GM18907 (cell line): ENCODE measurements around the gene MAGIX.

ENCODE experiments used
- ATAC-seq: cut with Tn5 transposase; IDR thresholded peaks from one replicate; pipeline ENCODE4 v1.9.1; 2021; ENCODE audit warnings: mild to moderate bottlenecking, moderate library complexity; ENCODE audit not compliant: unreplicated experiment

The MAGIX gene

DNA sequence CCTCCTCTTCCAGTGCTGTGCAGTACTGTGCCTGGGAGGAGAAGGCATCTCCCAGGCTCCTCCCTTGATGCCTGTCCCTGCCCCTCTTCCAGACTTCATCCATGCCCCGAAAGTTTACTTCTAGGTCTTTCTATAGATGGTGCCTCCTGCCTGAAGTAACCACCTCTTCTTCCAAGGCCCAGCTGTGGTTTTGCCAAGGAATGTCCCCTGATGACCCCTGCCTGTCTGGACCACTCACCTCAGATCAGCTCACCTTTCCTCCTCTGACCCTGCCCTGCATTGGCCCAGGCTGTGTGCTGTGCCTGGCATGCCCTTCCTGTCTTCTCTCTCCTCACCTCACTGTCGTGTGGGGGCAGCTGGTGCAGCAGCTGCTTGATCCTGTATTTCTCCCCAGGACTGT, 16.8 kb downstream of the MAGIX start:
- no peak for ATAC-seq

DNA sequence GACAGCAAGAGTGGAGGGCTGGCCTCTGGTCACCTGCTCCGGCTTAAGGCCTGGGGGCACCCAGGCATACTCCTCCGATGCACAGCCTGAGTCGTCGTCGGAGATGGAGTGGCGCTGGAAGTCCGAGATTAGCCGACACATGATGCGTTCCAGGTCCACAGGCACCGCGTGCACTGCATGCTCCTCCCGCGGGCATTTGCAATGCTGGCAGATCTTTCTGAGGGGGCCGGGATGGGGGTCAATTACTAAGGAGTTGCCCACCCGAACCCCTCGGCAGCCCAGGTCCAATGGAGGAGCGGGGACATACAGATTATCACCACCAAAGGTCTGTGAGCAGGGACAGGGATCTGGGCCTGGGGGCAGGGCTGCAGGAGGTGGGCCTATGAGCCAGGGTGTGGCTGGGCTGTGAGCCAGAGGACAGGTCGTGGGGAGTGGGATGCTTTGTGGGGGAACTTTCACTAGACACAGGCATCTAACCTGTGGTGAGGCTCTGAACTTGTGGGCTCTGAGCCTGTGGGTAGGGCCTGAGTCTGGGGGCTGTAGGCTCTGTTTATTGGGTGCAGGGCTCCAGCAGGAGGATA, 21.2 kb downstream of the MAGIX start:
- ATAC-seq: no peak

DNA sequence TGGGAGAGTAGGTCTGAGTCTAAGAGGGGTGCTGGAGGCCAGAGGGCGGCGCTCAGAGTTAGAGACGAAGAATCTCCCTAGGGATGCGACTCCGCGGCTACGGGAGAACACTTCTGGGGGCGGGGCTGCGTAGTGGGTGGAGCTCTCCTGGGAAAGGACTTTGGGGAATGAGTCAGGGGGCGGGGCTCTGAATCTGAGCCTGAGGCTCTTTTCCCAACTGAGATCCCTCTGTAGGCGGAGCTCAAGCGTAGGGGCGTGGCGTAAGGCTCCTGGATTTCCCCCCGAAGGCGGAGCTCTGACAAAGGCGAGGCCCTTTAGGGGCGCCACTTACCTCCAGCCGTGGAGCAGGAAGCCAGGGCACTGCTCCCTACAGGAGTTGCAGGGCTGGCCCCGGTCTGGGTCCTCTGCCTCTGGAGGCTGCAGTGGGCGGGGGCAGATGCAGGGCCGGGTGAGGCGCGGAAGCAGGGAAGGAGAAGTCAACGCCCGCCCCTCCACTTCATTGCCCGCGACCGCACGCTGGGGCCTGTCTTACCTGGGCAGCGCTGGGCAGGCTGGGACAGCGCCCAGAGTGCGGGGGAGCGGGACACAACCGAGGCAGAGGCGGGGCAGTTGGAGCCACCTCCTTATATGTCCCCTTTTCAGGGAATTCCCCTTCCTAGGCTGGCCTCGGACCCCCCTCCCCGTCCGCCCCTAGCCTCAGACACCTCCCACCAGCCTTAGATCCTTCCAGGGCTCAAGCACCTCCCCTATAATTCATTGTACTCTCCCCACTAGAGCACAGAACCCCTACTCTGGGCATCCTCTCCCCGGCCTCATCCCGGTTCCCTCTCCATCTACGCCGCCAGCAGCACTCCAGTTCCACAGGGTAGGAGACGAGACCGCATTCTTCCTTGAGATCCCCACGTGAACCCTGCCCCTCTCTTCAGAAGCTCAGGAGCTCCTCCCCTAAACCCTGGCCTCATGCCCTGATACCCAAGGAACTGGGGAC, 22.0 kb downstream of the MAGIX start:
- ATAC-seq: peak; percentile 32

DNA sequence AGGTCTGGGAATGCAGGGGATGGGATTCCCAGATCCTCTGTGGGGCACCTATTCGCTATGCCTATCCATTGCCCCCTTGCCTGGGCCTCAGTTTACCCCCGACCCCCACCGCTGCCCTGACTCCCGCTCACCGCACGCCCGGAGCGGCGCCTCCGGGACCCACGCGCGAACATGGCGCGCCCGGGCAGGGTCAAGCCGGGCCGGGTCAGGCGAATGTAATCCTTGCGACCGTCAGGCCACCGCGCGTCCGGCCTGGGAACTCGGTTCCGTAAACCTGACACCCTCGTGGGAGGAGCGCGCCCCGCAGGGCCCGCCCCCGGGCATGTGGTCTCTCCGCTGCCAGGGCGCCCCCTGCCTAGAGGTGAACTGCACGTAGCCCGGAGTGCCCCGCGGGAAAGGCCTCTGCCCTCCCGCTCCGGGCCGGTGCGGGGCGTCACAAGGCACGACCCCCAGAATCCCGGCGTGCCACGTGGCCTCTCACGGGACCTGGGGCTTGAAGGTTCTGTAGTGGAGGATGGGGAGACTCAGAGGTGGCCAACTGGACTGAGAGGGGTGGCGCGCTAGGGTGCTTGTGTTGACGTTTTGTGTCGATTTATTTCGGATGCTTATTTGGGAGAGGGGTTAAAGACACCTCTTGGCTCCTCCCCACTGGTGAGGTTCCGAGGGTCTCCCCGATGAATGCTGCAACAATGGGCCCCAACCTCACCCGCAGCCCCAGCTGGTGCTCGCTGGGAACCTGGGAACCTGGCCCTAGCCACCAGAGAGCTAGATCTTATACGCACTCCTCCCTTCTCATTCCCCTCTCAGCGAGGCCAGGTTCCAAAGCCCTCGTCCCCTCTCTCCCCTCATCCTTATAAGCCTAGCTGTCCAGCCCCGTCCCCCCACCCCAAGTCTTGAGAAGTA, 23.8 kb downstream of the MAGIX start, which contains the start of gene PRICKLE3:
Gene PRICKLE3 (minus strand): TSS at position 249 of the 903 bp plus-strand sequence. CDS start 76 bp downstream, at position 173.
- no peak for ATAC-seq

DNA sequence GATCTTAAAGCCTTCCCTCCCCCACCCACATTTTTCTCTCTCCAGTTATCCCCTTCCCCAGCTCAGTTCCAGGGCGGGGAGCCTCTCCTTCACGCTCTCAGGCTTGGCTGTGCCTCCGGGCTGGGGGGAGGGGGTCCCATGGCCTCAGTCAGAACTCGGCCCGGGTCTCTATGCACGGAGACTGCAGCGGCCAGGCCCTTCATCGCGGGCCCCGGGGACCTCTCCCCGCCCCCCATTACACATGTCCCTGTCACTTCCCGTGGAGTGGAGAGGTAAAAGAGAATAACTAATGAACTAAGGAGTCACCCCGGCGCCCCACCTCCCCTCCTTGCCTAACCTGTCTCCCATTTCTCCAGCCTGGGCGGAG, 24.5 kb downstream of the MAGIX start:
- no peak for ATAC-seq

DNA sequence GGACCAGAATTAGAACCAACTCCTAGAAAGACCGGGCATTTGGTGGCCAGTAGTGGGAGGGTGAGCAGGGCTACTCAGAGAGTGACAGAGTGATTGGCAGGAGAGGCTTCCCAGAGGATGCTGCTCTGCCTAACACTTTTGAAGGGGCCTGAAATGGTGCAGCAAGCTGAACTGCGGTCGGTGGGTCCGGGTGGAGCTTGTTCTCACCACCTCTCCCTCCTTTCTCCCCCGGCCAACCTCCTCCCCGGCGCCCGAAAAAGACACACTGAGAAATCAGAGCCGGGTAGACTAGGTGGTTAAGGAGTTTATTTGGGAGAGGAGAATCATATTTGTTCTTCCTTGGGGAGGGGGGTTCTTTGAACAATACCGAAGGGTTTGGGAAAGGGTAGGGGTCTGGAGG, 25.0 kb downstream of the MAGIX start:
- no peak for ATAC-seq

DNA sequence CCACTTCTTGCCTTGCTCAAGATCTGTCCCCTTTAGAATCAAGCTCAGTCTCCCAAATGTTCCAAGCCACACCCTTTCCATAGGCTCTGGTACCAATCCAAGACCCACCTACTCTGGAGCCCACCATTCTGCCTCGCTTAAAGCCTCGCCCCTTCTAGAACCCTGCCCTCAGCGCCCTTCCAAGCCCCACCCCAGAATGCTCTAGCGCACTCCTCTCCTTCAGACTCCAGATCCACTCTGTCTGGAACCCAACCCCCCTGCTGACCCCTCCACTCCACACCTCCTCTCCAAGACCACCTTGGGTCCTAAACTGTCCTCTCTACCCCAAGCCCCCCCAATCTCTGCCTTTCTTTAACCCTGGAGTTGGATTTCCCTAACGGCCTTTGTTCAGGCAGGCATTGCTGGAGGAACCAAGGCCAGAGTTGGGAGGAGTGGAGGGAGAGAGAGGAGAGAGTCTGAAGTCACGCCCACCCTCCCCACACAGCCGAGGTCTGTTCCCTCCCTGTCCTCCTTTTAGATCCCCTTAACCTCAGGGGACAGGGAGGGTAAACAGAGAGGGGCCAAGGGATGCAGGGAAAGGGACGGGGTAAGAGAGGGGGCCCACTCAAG, 26.0 kb downstream of the MAGIX start:
- no peak for ATAC-seq

DNA sequence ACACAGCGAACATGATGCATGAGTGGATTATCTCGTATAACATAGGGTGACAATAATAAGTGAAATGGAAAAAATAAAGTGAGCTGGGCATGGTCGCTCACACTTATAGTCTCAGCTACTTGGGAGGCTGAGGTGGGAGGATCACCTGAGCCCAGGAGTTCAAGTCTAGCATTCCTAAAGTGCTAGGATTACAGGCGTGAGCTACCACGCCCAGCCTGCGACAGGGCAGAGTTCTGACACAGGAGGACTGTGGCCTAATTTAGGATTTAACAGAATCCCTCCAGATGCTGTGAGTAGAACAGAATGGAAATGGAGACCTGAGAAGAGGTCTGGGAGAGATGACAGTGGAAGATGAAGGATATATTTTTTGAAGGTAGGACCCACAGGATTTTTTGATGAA, 27.0 kb downstream of the MAGIX start:
- no peak for ATAC-seq

DNA sequence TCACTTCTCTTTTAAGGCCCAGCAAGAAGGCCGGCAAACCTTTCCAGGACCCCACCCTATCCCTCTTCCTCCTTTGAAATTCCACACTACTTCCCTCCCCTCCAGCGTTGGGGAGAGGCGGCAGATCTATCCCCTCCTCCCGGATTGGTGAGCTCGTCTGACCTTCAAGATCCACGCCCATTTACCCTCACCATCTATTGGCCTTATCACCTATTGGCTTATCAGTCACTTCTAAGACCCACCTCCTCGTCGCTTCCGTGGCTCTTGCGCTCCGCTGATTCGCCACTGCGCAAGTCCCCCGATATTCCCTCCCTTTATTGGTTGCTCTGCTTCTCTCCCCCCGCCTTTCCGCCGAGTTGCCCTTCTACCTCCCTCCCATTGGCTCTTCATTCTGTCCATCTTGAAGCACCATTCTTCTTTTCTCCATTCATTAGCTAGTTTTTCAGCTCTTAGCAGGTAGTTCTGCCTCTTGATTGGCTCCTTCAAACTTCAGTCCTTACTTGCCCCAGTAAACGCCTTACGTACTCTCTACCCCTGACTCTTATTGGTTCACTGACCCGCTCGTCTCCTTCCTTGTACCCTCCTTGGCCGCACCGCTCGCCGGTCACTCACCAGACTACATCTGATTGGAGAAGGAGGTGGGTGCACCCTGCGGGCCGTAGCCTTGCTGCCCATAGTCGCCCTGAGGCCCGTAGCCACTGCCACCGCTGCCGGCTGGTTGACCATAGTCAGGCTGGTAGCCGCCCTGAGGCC, 28.4 kb downstream of the MAGIX start:
- peak; percentile 90 for ATAC-seq

DNA sequence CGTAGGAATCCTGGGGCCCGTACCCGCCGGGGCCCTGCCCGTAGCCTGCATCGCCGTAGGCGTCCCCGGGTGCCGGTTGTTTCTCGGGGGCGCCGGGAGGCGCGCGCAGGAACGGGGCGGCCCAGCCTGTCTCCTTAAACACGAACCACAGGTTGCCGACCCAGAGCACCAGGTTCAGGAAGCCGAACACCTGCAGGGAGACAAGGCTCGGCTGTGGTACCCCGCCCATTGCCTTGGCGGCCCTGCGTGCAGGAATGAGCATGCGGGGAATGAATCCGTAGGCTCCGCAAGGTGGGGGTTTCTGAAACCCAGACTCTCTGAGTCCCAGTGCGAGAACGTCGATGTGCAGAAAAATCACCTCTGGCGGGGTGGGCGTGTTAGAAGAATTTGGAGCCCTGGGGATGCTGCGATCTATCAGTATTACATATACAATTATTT, 29.0 kb downstream of the MAGIX start:
- no peak for ATAC-seq

DNA sequence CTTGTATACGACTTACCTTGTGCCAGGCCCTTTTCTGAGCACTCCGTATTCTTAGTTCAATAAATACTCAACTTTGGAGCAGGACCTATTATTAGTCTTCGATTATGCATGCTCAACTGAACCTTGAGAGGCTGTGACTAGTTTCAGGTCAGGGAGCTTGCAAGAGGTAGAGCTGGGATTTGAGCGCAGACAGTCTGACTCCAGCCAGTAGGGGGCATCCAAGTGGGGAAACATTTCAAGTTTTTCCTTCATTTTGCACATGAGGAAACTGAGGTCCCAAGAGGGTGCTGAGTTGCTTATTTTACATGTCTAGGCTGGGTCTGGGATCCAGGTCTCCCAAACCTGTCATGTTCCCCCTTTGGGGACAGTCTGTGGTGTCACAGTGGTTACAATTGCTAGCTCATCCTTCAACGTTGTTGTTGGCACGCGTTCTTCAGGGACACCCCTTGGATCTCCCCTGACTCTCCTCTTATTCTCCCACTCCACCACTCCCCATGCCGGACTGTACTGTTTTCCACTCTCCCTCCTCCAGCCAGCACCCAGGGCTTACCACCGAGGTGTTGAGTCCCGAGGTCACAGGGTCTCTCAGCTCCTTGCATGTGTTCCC, 30.3 kb downstream of the MAGIX start:
- ATAC-seq: no peak

DNA sequence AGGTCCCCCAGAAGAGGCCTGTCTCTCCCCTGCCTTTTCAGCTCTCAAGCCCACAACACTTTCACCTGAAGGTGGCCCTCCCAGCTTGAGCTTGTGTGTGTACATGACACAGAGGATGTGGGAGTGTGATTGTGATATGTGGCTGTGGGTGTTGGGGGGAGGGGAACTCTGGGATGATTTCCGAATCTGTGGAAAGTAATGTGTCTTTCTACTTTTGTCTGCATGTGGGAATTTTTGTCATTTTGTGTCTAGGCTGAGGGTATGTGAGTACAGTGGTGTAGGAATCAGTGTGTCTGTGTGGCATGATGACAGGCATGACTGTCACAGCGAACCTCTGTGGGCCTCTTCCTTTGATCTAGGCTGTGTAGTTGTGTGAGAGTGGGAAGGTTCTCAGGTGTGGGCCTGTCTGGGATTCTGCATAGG, 31.0 kb downstream of the MAGIX start:
- no peak for ATAC-seq

DNA sequence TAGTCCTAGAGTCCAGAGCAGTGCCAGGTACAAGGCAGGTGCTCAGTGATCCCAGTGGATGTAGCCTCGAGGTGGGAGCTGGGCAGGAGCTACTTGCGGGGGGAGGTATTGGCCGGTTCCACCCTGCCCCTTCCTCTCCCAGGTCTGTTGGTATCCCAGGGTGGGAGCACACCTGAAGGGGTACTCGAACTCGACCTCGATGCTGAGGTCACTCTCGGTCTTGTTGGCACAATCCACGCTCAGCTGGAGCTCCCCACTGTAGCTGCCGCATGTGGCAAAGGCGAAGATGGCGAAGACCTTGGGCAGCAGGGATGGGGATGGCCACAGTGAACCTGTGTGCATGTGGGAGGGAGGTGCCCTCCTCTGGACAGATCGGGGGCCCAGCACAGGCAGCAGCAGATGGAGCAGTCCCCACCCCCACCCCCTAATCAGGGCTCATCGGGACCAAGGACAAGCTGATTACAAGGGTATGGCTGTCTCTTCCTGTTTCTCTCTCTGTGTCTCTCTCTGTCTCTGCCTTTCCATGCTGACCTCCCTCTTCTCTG, 35.1 kb downstream of the MAGIX start:
- ATAC-seq: no peak

DNA sequence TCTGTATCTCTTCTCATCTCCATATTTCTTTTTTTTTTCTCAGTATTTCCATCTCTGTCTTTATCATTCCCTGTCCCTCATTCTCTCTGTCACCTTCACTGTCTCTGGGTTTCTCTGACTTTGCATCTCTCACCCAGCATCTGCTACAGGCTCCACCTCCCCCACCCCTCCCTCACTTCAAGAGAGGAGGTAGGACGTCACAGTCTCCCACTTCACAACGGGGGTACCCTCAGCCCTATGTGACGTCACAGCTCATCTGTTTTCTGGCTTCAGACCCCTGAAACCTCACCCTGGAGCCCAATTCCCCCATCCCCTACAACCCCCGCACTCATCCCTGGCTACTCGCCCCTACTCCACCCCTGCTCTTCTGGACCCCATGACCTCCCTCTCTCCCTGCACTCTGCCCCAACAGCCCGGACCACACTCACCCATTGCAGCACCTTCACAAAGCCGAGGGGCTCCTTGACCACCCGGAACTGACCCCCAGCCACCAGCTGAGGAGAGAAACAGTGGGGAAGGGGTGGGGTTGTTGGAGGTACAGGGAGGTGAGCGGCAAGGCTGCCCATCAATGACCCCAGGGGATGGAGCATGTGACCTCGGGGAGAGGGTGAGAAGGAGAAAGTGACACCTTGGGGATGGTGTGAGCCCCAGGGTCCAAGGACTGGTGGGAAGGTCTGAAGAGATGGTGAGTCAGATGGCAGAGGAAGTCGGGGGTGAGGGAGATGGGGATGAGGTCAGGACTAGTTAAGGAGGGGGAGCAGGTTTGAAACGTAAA, 36.2 kb downstream of the MAGIX start:
- no peak for ATAC-seq

DNA sequence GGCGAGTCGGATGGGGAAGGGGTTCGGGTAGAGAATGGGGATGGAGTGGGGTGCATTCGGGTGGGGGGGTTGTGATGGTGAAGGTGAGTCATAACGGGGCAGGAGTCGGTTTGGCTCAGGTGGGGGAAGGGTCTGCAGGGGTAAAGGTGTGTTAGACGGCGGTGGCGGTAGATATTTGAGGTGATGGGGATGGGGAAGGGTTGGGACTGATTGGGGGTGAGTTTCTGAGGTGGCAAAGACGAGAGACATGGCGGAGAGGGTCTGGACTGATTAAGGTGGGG, 36.7 kb downstream of the MAGIX start:
- no peak for ATAC-seq

DNA sequence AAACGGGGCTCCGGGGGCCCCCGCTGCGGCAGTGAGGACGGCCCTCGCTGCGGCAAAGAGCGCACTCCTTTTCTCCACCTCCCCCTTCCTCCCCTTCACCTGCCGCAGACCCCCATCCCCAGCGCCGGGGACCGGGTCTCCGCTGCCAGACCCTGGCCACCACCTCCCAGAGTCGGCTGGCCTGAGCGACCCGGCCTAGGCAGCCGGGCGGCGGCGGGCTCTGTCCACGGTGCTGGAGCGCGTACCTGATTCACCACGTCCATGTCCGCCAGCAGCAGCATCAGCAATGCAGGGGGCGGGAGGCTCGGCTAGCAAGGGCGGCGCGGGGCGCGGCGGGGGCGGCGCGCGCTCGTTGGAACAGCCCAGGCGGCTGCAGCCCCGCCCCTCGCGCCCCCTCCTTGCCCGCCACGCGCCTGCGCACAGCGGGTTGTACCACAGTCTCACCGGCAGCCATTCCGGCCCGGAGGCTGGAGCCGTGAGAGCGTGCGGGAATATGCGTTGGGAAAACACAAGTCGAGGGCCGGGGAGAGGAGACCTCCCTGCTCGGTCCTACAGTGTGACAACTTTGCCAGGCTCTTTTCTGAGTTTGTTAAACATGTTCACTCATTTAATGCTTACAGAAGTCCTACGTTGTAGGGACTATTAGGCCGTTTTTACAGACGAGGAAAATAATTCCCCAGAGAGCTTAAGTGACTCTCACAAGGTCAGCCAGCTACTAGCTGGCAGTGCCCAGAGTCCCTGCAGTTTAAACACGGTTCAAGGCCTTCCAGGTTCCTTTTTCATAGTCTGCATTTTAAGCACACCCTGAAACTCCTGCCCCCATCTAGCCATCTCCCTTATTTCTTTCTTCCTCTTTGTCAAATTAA, 37.6 kb downstream of the MAGIX start, which contains the start of gene SYP:
Gene SYP (minus strand): TSS at position 288 of the 866 bp plus-strand sequence. CDS start 7 bp downstream, at position 281.
- peak; percentile 87 for ATAC-seq

DNA sequence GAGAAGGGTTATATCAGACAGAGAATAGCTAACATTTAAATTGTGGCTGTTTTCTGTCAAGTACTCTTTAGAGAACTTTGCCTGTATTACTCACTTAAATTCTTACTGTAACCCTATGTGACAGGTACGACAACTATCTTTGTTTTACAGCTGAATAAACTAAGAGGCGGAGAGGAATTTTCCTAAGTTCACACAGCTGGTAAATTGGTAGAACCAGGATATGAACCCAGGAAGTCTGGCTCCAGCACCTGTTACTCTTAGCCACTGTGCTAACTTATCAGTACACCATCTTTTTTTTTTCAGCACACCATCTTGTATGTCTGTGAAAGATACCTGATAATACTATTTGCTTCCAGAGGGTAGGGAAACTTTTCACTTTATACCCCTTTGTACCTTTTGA, 39.5 kb downstream of the MAGIX start:
- no peak for ATAC-seq

DNA sequence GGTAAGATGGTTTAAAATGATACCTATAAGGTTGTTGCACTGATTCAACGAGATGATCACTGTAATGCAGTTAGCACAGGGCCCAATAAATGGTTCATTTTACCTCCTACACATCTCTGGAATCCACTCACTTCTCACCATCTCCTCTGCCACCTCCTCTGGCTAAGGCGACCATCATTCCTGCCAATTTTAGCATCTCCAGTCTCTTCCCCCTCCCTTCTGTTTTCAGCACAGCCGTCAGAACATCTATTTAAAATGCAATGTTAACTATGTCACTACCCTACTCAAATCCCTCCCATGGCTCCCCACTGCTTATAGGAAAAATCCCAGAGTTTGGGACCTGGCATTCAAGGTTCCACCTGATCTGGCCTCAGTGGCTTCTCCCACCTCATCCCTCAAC, 41.0 kb downstream of the MAGIX start:
- no peak for ATAC-seq
